ENCODE measurements around the gene FCHO2.

The FCHO2 gene

GRCh38 chr5:73114044-73114688, 158.3 kb downstream of the FCHO2 start:
- no peak for FAIRE-seq

GRCh38 chr5:73115399-73116051, 159.7 kb downstream of the FCHO2 start:
- FAIRE-seq = no peak

- no peak for FAIRE-seq
These were observed 160.7 kb downstream of the FCHO2 start for GRCh38 chr5:73116506-73116905.

- no peak for FAIRE-seq
These were observed 161.4 kb downstream of the FCHO2 start for GRCh38 chr5:73117088-73117740.

GRCh38 chr5:73118391-73118973, 162.6 kb downstream of the FCHO2 start:
- no peak for FAIRE-seq

GRCh38 chr5:73119451-73120157, 163.8 kb downstream of the FCHO2 start:
- no peak for FAIRE-seq

- FAIRE-seq = no peak
These were observed 164.6 kb downstream of the FCHO2 start, which contains the start of gene TMEM171 for GRCh38 chr5:73120222-73121118. Gene TMEM171 (plus strand): TSS chr5:73120575. CDS start chr5:73123374, 2,799 bp downstream.

GRCh38 chr5:73121119-73121463, 165.2 kb downstream of the FCHO2 start:
- FAIRE-seq = no peak

- no peak for FAIRE-seq
These were observed 167.3 kb downstream of the FCHO2 start for GRCh38 chr5:73122875-73123810.

- FAIRE-seq = no peak
These were observed 169.4 kb downstream of the FCHO2 start for GRCh38 chr5:73125289-73125688.

- FAIRE-seq = no peak
These were observed 170.5 kb downstream of the FCHO2 start for GRCh38 chr5:73126381-73126780.

GRCh38 chr5:73126957-73127356, 171.1 kb downstream of the FCHO2 start:
- FAIRE-seq = no peak

GRCh38 chr5:73129143-73129542, 173.3 kb downstream of the FCHO2 start:
- FAIRE-seq = no peak

- FAIRE-seq = no peak
These were observed 175.0 kb downstream of the FCHO2 start for GRCh38 chr5:73130811-73131210.

- FAIRE-seq = no peak
These were observed 176.0 kb downstream of the FCHO2 start for GRCh38 chr5:73131711-73132425.

GRCh38 chr5:73132759-73133158, 176.9 kb downstream of the FCHO2 start:
- FAIRE-seq = no peak

GRCh38 chr5:73135021-73135420, 179.2 kb downstream of the FCHO2 start:
- no peak for FAIRE-seq

- no peak for FAIRE-seq
These were observed 179.7 kb downstream of the FCHO2 start for GRCh38 chr5:73135429-73136054.

GRCh38 chr5:73136055-73136562, 180.3 kb downstream of the FCHO2 start:
- FAIRE-seq = no peak
